ENCODE measurements around the gene BATF3. TPM values are rescaled to one million over a fixed set of nuclear protein-coding genes. Genes with fewer than 3 reads are reported as not detected.

Gene BATF3
- total RNA-seq, 1 experiment from 2014 or later, result 2.1 TPM

DNA sequence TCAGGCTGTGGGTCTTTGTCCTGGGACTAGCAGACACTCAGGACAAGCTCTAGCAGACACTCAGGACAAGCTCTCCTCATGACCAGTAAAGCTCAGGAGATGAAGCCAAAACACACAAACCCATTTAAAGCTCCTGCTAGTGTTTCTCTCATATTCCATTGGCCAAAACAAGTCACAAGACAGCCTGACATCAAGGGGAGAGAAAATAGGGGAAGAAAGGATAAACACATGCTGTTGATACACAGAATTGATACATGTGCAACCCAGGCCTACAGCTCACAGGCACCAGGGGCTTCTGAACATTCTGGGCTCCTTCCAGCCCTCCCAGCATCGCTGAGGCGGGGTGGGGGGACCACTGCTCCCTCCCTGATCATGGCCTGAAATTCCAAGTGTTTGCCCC is 55.8 kb downstream of the BATF3 start:
- H3K9me3 Mint-ChIP-seq, result no peaks in the 10 kb centered on the region
- H2AK5ac ChIP-seq (ENCODE audit: insufficient read length, low read length), result no peak overlapping the region
- no peak overlapping the region for H3K56ac ChIP-seq (ENCODE audit: insufficient read length, low read depth, low read length)
- no peaks in the 10 kb centered on the region for H3K9me3 ChIP-seq (ENCODE audit: control insufficient read depth, low read depth, low read length)
- H4K8ac ChIP-seq (replicated peaks; ENCODE audit: insufficient read length, low read depth, low read length), result no peak overlapping the region
- no peak overlapping the region for H2BK5ac ChIP-seq (ENCODE audit: insufficient read length, low read length)
- H3K4me1 ChIP-seq (ENCODE audit: insufficient read depth, low read length), result no peaks in the 10 kb centered on the region
- TF ChIP-seq, protein P1, sequence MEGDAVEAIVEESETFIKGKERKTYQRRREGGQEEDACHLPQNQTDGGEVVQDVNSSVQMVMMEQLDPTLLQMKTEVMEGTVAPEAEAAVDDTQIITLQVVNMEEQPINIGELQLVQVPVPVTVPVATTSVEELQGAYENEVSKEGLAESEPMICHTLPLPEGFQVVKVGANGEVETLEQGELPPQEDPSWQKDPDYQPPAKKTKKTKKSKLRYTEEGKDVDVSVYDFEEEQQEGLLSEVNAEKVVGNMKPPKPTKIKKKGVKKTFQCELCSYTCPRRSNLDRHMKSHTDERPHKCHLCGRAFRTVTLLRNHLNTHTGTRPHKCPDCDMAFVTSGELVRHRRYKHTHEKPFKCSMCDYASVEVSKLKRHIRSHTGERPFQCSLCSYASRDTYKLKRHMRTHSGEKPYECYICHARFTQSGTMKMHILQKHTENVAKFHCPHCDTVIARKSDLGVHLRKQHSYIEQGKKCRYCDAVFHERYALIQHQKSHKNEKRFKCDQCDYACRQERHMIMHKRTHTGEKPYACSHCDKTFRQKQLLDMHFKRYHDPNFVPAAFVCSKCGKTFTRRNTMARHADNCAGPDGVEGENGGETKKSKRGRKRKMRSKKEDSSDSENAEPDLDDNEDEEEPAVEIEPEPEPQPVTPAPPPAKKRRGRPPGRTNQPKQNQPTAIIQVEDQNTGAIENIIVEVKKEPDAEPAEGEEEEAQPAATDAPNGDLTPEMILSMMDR (conservative IDR thresholded peaks at IDR 0.05), result no peak
- no peak overlapping the region for H3K27ac Mint-ChIP-seq
- no peak overlapping the region for H3K23ac ChIP-seq (ENCODE audit: insufficient read length, low read depth, low read length)
- no peak overlapping the region for H3T11ph ChIP-seq (ENCODE audit: low read length)
- H3K27ac ChIP-seq (ENCODE audit: insufficient read length, low read depth, low read length), result no peak overlapping the region
- H2BK12ac ChIP-seq (ENCODE audit: insufficient read length, low read depth, low read length), result no peak overlapping the region
- H3K4ac ChIP-seq (ENCODE audit: low read depth, low read length), result no peak overlapping the region
- H3K79me1 ChIP-seq (ENCODE audit: insufficient read depth, low read depth, low read length, poor library complexity, severe bottlenecking), result no peaks in the 10 kb centered on the region
- H2BK120ac ChIP-seq (ENCODE audit: low read depth, low read length, poor library complexity, severe bottlenecking), result no peak overlapping the region
- peaks cover 1% of the 10 kb centered on the region in 2 experiments for H3K4me1 Mint-ChIP-seq
- no peaks in the 10 kb centered on the region for H3K23me2 ChIP-seq (ENCODE audit: insufficient read length, low read depth, low read length, poor library complexity, severe bottlenecking)
- no peak overlapping the region for H2BK15ac ChIP-seq (ENCODE audit: low read depth, low read length)
- no peak overlapping the region for H2AFZ ChIP-seq (ENCODE audit: low read length)
- no peak overlapping the region for H3K4me3 Mint-ChIP-seq
- no peak overlapping the region for H3K14ac ChIP-seq (ENCODE audit: insufficient read depth, low read length)
- no peak overlapping the region for H3K9ac ChIP-seq (ENCODE audit: extremely low read depth, insufficient read length, low read length)
- no peaks in the 10 kb centered on the region for H4K20me1 ChIP-seq (ENCODE audit: control insufficient read depth, insufficient read depth, insufficient read length)
- no peaks in the 10 kb centered on the region for H3K27me3 ChIP-seq (ENCODE audit: insufficient read depth, low read length)
- no peak overlapping the region for H3K18ac ChIP-seq (ENCODE audit: insufficient read length, low read depth, low read length)
- no peak overlapping the region for H2BK20ac ChIP-seq (ENCODE audit: low read depth, low read length, poor library complexity, severe bottlenecking)
- H3K27me3 Mint-ChIP-seq (ENCODE audit: low read depth), result peaks cover 27% of the 10 kb centered on the region
- H3K4me2 ChIP-seq (ENCODE audit: insufficient read depth, insufficient read length, low read length), result no peak overlapping the region
- H4K91ac ChIP-seq (ENCODE audit: insufficient read length, low read depth, low read length), result no peak overlapping the region
- H3K79me2 ChIP-seq (ENCODE audit: insufficient read depth, low read length), result no peaks in the 10 kb centered on the region
- DNase-seq, result no peak
- no peak overlapping the region for H4K5ac ChIP-seq (ENCODE audit: insufficient read length, low read depth, low read length)
- H3K36me3 Mint-ChIP-seq (ENCODE audit: insufficient read depth in 1 of 3, low read depth in 3 of 3), result no peaks in the 10 kb centered on the region
- no CpG with 5 or more reads among the region's 2 CpGs for WGBS (ENCODE audit: extremely low coverage, insufficient read length, low lambda C conversion rate)
